HG02885 (cell line): ENCODE results near the gene SLC5A2.
A peak's percentile ranks its signal among the peaks of the same experiment; 100 is the strongest.
"Not testable (repeated sequence)": the region's sequence is repeated elsewhere in the genome, so short reads cannot be mapped to it uniquely, and the experiment has no call there.

Experiments used
- ATAC-seq: cut with Tn5 transposase; IDR thresholded peaks from one replicate; pipeline ENCODE4 v1.9.1; 2021; ENCODE audit warnings: mild to moderate bottlenecking; ENCODE audit not compliant: unreplicated experiment, poor library complexity

SLC5A2 gene

DNA sequence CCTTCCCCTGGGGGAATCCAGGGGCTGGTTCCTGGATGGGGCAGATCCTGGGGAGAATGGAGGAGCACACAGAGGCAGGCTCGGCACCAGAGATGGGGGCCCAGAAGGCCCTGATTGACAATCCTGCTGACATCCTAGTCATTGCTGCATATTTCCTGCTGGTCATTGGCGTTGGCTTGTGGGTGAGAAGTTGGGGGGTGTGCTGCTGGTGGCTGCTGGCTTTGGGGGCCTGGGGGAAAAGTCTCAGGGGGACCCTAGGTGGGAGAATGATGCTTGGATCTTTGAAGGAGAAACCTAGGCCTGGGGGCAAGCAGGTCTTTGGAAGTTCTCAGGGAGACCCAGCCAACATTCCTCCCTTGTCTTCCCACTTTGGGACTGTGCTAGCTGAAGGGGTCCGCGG, at the start of gene SLC5A2:
Gene SLC5A2 (plus strand): TSS at position 43 of the 400 bp plus-strand sequence. CDS start 14 bp downstream, at position 57.
- ATAC-seq, result no peak

DNA sequence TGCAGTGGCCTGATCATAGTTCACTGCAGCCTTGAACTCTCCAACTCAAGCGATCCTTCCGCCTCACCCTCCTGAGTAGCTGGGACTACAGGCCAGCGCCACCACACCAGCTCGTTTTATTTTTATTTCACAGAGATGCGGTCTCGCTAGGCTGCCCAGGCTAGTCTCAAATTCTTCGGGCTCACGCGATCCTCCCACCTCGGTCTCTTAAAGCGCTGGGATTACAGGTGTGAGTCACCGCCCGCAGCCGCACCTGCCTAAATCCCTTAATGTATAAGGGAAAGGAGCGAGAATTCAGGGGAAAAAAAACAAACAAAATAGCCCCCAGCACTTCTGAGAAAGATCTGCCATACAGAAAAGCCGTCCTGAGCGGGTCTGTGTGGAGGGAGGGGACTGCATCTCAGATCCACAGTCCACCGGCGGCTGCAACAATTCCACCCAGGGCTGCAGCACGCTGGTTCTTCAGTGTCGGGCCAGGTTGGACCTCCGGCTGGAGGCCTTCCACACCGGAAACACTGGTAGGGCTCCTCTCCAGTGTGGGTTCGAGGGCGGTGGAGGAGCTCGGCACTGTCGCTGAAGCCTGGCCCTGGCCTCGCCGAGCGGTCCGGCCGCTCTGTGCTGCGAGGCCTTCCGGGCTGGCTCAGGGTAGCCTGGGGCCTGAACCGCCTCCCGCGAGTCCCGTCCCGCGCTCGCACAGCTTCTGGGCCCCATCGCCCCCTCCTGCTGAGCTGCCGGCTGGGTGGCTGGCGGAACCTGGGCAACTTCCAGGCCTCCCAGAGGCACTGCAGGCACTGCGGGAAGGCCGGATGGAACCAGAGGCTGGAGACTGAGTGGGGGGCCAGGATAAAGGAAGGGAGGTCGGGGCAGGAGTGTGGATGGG, 47.3 kb upstream of the SLC5A2 start:
- ATAC-seq, result no peak

DNA sequence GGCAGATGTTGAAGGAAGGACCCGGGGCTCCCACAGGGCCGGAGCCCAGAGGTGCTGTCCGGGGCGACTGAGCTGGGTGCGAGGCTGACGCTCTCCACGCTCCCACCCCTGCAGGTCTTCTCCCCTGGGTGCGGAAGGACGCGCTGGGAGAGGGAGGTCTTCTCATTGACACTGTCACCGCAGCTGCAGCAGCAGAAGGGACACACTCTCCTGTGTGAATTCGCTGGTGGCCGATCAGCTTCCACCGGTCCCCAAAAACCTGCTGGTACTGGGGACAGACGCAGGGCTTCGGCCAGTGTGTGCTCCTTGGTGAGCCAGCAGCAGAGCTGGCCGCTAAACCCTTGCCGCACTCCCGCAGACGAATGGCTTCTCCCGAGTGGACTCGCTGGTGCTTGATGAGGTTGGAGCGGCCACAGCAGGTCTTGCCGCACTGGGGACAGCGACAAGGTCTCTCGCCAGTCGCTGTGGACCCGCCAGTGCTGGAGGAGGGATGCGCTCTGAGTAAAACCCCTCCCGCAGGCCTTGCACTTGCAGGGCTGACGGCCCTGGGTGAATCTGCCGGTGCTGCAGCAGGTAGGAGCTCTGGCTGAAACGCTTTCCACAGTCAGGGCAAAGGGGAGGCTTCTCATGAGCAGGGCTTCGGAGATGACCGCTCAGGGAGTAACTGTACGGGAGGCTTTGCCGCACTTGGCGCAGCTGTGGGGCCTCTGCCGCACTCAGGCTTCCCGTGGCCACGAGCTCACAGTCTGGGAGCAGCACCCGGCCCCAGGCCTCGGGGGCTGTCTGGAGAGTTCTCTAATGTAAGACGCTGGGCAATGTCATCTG, 46.5 kb upstream of the SLC5A2 start:
- no peak for ATAC-seq

DNA sequence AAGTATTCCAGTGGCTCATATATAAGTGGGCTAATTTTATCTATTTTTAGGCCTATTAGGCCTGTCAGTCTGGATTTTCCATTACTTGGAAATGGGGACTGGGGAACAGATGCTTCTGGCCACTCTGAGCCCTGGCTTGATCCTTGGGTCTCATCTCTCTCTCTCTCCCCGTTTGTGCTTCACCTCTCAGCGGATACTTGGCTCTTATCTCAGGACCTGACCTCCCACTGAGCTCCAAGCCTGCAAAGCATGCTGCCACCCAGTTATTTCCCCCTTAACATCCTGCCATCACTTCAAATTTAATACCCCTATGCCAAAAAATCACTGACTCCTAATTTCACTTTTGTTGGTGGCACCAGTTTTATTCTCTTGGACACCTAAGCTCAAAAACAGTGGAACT, 44.5 kb upstream of the SLC5A2 start:
- no peak for ATAC-seq

DNA sequence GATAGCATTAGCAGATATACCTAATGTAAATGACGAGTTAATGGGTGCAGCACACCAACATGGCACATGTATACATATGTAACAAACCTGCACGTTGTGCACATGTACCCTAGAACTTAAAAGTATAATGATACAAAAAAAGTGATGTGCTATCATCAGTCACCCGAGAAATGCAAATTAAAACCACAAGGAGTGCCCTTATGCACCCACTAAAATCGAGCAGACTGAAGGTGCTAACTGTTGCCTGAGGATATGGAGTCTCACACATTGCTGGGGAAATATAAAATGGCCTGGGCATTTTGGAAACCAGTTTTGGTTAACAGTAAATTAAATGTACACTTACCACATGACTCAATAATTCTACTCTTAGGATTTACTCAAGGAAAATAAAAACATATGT, 43.9 kb upstream of the SLC5A2 start:
- not testable (repeated sequence) for ATAC-seq

DNA sequence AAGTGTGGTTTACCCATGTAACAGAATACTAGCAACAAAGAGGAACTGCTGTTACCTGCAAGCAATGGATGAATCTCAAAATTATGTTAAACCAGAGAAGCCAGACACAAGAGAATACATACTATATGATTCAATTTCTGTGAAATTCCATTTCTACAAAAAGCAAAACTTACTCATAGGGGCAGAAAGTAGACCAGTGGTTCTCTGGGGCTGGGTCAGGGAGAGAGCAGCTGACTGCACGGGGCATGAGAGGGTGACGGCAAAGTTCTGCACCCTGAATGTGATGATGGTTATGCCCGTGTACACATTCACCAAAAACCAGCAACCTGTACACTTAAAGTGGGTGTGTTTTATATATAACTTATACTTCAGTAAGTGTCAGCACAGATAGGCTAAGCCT, 43.4 kb upstream of the SLC5A2 start:
- no peak for ATAC-seq

DNA sequence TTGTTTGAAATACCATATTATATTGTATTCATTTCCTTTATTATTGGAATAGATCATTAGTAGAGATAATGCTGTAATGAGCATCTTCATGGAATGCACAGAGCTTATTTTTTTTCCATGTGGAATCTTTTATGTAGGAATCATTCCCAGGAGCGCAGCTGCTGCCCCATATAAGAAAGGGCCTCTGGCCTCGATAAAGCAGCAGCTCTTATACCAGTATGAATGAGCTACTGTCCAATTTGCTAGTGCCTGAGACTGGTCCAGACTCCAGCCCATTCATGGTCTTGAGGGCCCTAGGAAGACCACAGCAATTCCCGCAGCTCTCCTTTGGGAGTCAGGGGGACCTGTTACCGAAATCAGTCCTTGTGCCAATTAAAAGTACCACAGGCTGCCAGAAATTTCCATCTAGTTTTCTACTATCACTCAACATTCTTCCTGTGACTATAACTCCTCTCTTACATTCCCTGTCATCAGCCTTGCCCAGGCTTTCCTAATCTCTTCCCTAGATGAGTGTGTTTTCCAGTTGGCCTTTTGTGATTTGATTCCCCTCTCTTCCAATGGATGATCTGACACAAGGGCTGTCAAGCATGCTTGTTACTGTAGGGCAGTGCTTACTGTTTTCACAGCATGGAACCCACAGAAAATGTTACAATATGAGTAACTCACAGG, 42.3 kb upstream of the SLC5A2 start:
- no peak for ATAC-seq

DNA sequence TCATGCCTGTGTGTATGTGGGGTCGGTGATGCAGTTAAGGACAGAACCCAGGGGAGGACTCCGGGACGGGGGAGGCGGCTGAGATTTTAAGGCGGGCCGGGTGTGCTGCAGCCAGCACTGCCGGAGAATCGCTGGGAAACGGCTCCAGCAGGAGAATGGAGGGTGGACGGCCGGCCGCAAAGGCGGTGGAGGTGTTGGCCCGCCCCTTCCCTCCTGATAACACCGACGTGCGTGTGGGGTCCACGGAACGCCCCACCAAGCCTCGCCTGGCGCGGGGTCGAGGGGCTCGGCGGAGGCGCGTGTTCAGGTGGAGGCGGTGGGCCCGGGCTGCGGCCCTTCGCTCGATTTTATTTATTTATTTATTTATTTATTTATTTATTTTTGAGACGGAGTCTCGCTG, 41.0 kb upstream of the SLC5A2 start:
- no peak for ATAC-seq

DNA sequence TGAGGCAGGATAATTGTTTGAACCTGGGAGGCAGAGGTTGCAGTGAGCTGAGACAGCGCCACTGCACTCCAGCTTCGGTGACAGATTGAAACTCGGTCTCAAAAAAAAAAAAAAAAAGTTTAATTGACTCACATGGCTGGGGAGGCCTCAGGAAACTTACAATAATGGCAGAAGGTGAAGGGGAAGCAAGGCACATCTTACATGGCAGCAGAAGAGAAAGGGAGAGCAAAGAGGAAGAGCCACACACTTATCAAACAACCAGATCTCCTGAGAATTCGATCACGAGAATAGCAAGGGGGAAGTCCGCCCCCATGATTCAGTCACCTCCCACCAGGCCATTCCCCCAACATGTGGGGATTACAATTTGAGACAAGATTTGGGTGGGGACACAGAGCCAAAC, 37.0 kb upstream of the SLC5A2 start:
- not testable (repeated sequence) for ATAC-seq

DNA sequence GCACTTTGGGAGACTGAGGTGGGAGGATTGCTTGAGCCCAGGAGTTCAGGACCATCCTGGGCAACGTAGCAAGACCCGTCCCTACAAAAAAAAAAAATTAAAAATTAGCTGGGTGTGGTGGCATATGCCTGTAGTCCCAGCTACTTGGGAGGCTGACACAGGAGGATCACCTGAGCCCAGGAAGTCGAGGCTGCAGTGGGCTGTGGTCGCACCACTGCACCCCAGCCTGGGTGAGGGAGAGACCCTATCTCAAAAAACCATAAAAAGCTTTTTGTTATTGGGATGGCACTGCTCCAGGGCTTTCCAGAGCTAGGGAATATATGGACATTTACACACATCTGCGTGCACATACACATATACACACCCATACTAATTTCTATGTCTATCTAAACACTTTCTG, 31.7 kb upstream of the SLC5A2 start:
- ATAC-seq, result no peak

DNA sequence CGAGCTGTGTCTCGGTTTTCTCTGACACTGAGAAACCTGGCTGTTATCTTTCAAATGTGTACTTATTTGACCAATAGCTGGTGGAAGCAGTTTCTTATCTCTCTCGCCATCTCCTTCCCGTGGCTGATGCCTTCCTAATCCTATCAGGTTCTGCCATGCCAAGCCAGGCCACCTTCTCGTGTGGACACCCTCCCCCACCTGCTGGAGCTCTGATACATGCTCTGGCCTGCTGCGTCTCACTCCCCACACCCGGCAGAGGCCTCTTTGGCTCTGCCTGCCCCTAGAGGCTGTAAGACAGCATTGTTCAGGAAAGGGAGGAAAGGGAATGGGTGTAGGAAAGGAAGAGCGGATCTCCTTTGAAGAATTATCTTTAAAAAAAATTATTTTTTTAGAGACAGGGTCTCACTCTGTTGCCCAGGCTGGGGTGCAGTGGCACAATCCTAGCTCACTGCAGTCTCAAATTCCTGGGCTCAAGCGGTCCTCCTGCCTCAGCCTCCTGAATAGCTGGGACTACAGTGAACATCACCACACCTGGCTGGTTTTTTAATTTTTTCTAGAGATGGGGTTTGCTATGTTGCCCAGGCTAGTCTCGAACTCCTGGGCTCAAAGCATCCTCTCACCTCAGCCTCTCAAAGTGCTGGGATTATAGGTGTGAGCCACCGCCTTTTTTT, 31.1 kb upstream of the SLC5A2 start:
- peak; percentile 53 for ATAC-seq

DNA sequence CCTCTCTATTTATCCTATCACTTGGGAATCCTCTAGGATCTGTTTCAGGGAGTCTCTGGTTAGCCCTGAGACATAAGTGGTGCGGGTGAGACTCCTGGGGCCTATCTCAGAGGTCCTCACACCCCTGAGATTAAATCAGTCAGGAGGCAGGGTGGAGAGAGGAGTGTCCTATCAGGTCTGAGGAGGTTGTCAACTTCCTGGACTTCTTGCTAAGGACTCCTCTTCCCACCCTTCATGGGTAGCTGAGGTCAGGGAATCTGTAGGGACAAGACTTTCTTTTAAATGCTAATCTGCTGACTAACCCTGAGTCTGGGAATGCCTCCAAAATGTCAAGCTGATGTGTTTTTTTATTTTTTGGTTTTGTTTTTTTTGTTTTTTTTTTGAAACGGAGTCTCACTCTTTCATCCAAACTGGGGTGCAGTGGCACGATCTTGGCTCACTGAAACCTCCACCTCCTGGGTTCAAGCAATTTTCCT, 30.3 kb upstream of the SLC5A2 start:
- ATAC-seq, result no peak

DNA sequence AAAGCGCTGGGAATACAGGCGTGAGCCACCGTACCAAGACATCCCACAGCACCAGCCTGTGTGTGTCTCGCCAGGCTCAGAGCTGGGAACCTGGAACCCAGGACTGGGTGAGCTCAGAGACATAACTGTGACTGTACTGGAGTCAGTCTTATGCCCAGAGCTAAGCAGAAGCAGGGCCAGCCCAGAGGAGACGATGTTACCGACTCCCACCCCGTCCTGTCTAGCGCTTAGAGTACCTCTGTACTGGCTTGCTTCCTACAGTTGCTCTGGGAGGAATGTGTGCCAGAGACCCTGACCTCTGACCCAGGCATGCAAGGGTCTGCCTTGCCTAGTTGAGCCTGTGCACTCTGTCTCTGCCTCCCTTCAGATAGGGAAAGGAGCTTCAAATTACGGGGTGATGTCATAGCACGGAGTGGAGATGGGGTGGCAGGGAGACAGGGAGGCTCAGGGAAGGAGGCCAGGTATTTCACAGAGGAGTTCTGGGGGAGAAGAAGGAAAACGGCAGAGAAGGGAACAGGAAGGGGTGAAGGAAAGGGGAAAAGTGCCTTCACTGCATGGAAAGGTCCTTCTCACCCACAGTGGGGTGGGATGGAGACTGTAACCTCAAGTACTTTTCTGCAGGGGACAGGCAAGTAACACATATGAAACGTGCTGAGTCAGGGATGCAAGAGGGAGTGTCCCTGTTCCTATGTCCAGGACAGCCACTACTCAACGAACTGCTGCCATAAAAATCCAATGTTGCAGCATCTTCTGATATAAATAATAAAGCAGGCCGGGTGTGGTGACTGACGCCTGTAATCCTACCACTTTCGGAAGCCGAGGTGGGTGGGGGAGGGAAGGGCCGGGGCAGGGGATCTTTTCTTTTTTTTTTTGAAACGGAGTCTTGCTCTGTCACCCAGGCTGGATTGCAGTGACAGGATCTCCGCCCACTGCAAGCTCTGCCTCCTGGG, 29.4 kb upstream of the SLC5A2 start:
- no peak for ATAC-seq

DNA sequence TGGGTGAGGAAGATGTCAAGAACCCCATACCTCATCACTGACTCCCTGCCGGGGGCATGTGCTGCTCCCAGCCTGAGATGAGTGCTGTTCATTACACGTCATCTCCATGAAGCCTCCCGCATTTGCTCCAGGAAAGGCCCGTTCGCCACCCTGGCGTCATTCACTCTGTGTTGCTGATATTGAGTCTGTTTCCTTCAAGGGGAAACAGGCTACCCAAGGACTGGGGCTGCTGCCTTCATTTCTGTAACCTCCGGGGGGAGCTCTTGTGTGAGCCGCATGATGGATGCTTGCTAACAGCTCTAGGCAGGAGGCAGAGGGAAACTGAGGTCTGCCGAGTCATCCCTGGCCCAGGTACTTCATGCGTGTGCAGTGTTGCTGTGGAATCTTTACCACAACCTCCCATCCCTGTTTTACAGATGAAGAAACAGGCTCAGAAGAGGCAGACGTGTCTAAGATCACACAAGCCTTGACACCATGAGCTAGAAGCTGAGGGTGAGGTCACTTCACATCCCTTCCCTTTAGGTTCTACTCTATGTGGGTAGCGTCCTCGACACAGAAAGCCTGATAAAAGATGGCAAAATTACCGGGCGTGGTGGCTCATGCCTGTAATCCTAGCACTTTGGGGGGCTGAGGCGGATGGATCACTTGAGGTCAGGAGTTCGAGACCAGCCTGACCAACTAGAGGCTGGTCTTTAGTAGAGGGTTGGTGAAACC, 27.2 kb upstream of the SLC5A2 start:
- no peak for ATAC-seq

DNA sequence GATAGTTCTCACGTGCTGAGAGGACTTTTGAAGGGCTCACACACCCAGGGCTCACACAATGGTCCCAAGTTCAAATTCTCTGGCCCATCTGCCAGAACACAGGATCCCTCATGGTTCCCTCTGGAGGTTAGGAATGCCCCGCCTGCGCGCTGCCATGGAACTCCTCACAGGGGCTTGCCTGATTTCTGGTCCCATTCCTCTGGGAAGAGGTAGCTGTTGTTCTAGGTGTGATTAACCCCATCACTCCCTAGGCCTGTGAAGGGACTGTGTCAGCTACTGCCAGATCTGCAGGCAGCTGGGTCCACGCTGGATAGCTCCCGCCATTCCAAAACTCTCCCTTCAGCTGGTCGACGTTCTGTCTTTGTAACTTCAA, 25.9 kb upstream of the SLC5A2 start:
- ATAC-seq, result no peak

DNA sequence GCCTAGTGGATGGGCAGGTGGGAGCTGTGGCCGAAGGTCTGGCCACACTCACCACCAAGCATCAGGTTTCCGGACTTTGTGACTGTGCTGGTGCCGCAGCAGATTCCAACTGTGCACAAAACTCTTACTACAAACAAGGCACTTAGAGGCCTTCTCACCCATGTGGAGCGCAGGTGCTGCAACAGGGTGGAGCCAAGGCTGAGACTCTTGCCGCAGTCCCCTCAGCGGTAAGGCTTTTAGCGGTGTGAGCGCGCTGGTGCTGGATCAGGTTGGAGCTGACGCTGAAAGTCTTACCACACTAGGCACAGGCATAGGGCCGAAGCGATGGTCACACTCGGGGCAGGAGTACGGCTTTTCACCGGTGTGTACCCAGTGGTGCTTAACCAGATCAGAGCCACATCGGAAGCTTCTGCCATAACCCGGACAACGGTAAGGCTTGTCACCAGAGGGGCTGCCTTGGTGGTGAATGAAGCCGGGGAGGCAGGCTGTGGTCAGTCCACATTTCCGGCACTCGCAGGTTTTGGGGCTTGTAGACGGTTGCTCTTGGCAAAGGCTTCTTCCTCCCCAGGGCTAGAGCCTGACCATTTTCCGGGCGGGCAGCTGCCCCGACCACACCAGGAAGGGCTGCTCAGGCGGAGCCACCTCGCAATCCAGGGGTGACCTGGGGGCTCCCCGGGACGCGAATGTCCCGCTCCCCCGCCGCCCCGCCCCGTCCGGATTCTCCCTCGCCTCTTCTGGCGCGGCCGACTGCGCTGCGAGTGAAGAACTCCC, 24.7 kb upstream of the SLC5A2 start:
- peak; percentile 7 for ATAC-seq

DNA sequence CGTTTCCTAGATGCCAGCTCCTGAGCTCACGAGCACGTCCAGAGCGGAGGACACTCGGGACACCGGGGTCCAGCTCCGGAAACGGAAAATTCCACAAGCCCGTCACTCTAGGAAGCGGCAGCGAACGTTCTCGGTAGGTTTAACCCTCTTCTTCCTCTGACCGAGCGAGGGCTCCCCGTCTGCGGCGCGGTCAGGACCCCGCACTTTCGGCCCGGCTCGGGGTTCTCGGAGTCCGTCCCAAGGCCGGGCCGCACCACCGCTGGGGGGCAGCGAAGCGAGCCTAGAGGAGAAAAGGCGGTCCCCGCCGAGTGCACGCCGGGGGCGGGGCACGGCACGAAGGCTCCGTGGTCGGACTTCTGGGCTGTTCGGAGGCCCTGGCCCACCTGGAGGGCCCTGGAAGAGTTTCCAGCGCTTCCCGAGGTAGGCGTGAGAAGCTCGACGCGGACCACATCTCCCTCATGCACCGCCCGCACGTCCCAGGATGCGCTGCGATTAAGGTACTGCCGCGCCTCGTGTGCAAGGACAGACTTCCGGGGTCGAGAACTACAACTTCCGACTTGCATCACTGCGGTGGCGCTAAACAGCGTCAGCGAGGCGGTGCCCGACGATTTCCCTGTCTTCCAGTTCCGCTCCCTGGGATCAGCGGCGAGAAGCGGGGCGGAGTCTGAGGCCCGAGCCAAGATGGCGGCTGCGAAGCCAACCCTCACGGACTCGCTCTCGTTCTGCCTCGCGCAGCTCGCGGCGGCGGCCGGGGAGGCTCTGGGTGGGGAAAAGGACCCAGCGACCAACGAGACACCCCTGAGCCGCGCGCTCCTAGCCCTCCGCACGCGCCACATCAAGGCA, 23.9 kb upstream of the SLC5A2 start, which contains the start of gene ARMC5:
Gene ARMC5 (plus strand): TSS at position 658 of the 843 bp plus-strand sequence. CDS start 24 bp downstream, at position 682.
- ATAC-seq, result peak; percentile 73
